CD1c-positive myeloid dendritic cell (primary cell): ENCODE results near the gene CABP5.

ENCODE experiments used
- DNase-seq: peaks from one replicate; pipeline ENCODE4 v3.0.0-alpha.2; 2016; ENCODE audit errors: extremely low spot score

The CABP5 gene

DNA sequence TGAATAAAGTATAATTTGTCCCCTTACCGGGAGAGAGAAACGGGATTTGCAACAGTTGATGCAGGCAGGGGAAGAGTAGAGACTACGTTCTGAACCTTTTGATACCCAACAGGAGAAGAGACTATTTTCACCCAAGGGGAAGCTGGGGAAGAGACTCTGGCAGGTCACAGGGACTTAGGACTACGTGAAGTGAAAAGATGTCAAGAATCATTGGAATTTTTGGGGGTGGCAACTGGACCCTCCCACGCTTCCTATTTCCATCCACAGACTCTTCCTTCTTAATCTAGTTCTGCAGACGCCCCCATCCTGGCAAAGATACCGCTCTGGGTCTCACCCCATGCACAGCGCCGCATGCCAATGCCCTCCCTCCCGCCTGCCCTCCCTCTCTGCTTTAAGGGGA is 13.8 kb downstream of the CABP5 start:
- no peak for DNase-seq

- DNase-seq, result no peak
These were observed 14.4 kb downstream of the CABP5 start for GRCh38 chr19:48029431-48029830.

DNA sequence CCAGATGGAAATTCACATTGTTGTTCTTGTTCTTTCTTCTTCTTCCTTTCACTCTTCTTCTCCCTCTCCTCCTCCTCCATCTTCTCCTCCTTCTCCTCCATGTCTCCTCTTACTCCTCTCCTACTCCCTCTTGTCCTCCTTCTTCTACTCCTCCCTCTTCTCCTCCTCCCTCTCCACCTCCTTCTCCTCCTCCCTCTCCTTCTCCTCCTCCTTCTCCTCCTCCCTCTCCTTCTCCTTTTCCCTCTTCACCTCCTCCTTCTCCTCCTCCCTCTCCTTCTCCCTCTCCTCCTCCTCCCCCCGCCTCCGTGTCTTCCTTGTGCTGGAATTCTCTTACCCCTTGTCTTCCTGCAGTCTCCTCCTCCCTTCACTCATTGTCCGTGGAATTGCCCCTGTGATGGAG is 18.4 kb downstream of the CABP5 start:
- no peak for DNase-seq

GRCh38 chr19:48023518-48023917 is 20.4 kb downstream of the CABP5 start:
- no peak for DNase-seq

GRCh38 chr19:48023011-48023410 is 20.9 kb downstream of the CABP5 start:
- DNase-seq, result no peak

DNA sequence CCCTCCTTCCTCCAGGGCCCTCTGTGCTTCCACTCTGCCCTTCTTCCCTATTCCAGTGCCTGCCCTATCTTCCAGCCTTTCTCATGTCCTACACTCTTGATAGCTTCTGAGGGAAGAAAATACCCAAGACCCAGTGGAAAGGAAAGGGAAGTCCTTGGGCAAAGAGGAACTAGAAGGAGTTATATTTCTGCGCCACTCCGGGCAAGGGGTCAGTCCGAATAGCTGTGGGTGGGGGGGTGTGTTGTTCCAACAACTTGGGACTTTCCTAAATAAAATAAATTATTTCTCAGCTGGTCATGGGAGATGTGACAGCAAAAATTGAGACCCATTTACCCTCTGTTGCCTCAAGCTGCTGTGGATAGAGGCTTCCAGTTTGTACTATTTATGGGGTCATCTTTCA is 23.2 kb downstream of the CABP5 start:
- DNase-seq, result peak; percentile 20

DNA sequence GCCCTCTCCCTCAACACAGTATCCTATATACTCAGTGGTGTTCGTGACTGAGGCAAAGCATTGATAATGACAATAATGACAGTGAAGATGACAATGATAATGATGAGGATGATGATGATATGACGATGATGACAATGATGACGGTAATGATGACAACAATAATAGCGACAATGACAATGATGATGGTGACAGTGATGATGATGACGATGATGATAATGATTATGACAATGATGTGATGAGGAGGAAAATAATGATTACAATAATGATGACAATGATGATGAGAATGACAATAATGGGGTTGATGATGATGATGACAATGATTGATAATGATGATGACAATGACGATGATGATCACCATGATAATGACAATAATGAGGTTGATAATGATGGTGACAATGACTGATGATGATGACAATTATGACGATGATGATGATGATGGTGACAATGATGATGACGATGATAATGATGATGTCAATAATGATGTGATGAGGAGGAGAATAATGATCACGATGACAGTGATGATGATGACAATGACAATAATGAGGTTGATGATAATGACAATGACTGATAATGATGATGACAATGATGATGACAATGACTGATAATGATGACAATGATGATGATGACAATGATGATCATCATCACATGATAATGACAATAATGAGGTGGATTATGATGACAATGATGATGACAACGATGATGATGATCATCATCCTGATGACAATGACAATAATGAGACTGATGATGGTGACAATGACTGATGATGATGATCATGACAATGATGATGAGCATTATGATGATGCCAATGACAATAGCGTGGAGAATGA is 32.7 kb downstream of the CABP5 start:
- DNase-seq, result no peak

GRCh38 chr19:48006762-48007161 is 37.1 kb downstream of the CABP5 start:
- no peak for DNase-seq

DNA sequence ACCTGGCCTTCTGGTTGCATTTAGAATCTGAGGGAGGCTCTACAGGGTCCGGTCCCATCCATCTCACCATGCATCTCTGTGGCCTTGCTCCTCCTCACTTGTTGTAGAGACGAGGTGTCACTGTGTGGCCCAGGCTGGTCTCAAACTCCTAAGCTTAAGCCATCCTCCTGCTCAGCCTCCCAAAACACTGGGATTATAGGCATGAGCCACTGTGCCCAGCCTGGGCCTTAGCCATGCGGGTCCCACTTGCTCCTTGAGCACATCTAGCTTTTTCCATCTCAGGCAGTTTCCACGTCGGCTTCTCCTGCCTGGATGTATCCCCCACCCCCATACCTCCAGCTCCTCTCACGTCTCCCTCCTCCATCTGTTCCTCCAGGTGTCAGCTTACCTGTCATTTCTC is 39.6 kb downstream of the CABP5 start:
- DNase-seq, result no peak

DNA sequence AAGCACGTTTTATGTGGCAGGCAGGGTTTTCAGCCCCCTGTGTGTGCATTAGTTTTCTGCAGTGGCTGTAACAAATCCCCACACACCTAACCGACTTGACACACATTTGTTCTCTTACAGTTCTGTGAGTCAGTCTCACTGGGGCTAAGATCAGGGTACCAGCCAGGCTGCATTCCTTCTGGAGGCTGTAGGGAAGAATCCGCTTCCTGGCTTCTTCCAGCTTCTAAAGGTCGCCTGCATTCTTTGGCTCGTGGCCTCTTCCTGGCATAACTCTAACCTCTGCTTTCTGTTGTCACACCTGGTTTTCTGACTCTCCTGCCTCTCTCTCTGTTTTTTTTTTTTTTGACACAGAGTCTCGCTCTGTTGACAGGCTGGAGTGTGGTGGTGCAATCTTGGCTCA is 43.0 kb downstream of the CABP5 start:
- DNase-seq, result no peak

GRCh38 chr19:47998800-47999199 is 45.1 kb downstream of the CABP5 start:
- DNase-seq, result no peak

GRCh38 chr19:47996230-47996727 is 47.6 kb downstream of the CABP5 start:
- no peak for DNase-seq

- no peak for DNase-seq
These were observed 49.6 kb downstream of the CABP5 start, which contains the start of gene ELSPBP1 for GRCh38 chr19:47994209-47994802. TSS of gene ELSPBP1 (plus strand) at chr19:47994632. CDS start at chr19:48008668, 14,036 bp downstream.

- no peak for DNase-seq
These were observed 51.8 kb downstream of the CABP5 start, which contains the start of gene BSPH1 for GRCh38 chr19:47992070-47992469. TSS of gene BSPH1 (minus strand) at chr19:47992170. CDS start at chr19:47992081, 89 bp downstream.

GRCh38 chr19:47991191-47991808 is 52.6 kb downstream of the CABP5 start:
- no peak for DNase-seq
